ENCODE results near the gene STK17B. TPM values are rescaled to one million over a fixed set of nuclear protein-coding genes. Genes with fewer than 3 reads are reported as not detected.

STK17B gene
- total and polyA plus RNA-seq, 2 of the 8 experiments (the other 6 are each of a cell fraction or from before 2014, with no cell fraction given) = 1.8 to 10.5 TPM

- TF ChIP-seq SRF (IDR thresholded peaks at IDR 0.05; ENCODE audit: low read depth, low read length) (no peak), SIX5 (IDR thresholded peaks at IDR 0.05; ENCODE audit: low read depth, low read length) (no peak), CHD1 (IDR thresholded peaks at IDR 0.05; ENCODE audit: low read depth, low read length) (no peak), USF2 (IDR thresholded peaks at IDR 0.05; ENCODE audit: low read length) (no peak), BACH1 (IDR thresholded peaks at IDR 0.05; ENCODE audit: low read length) (no peak), SP4 (IDR thresholded peaks at IDR 0.05; ENCODE audit: low read length) (no peak), TBP (IDR thresholded peaks at IDR 0.05; ENCODE audit: low read depth, low read length) (no peak)
These were observed 73.3 kb downstream of the STK17B start (continued) for GRCh38 chr2:196097864-196098660.

All from H1 (cell line).